WTC11 (cell line): ENCODE results near the gene WWP2.

ENCODE experiments used
- CREM ChIP-seq: sonication (generic); formaldehyde crosslinking; IDR thresholded peaks from 2 replicates; pipeline ENCODE4 v1.8.1; 2022; ENCODE audit warnings: mild to moderate bottlenecking, missing genetic modification reagents, moderate library complexity
- CTCF ChIP-seq: fragments of 200-600 bp; IDR thresholded peaks from 2 replicates; pipeline ENCODE4 v1.8.0; 2022; ENCODE audit warnings: antibody characterized with exemption
- PRDM15 ChIP-seq: sonication (generic); formaldehyde crosslinking; IDR thresholded peaks from 2 replicates; pipeline ENCODE4 v1.8.0; 2022; ENCODE audit warnings: missing genetic modification reagents

DNA sequence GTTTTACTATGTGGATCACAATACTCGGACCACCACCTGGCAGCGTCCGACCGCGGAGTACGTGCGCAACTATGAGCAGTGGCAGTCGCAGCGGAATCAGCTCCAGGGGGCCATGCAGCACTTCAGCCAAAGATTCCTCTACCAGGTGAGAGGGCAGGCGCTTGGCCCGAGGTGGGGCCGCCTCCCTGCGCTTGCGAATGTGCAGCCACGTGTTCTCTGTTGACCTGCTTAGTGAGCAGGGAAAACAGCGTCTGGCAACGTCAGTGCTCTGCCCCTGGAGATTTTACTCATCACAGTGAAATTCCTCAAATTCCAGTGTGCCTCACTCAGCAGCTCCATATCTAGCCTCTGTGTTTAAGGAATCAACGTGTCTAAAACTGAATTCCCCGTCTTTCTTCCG lies 155.6 kb downstream of the WWP2 start:
- TF ChIP-seq CTCF (no peak), PRDM15 (CRISPR knock-in tag) (no peak), CREM (CRISPR knock-in tag) (no peak)
